CD4-positive, alpha-beta T cell treated with Interleukin-1 beta for 1 hour (primary cell): ENCODE data around the gene C1orf21.

Experiments used
- DNase-seq, 2 donors: peaks; one replicate each; pipeline ENCODE4 v3.0.0-alpha.2; 2020 to 2022

The C1orf21 gene

DNA sequence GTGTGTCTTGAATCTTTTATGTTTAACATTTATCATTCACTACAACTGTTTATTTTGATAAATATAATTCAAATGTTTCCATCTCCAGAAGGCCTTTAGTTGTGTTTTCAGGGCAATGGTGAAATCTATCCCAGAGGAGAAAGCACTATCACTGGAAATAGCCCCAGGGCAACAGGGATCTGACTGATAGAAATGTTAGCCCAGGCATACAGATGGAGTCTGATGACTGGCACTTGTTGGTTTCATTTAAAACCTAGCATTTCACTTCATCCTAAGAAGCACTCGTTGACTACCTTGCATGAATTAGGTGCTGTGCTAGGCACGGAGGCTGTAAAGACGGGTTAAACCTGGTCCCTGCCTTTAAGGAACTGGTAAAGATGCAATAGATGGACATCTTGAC lies 103.1 kb downstream of the C1orf21 start:
- DNase-seq, result no peak

DNA sequence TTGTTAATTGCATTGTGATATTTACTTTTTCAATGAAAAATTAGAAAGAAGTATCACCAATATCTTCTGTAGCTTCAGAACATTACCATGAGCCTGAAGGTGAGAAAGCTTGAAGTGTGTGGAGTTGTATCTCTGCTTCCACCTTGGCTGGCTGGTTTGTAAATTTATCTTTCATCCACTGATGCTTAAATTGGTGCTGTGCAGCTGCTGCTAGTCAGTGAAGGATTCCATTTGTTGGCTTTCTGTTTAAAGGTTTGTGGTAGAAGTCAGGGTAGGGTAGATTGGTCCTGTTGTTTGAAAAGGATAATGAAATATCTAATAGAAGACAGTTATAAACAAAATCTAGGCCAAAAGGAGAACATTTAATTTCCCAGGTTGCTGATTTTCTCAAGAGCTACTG lies 105.7 kb downstream of the C1orf21 start:
- no peak for DNase-seq

DNA sequence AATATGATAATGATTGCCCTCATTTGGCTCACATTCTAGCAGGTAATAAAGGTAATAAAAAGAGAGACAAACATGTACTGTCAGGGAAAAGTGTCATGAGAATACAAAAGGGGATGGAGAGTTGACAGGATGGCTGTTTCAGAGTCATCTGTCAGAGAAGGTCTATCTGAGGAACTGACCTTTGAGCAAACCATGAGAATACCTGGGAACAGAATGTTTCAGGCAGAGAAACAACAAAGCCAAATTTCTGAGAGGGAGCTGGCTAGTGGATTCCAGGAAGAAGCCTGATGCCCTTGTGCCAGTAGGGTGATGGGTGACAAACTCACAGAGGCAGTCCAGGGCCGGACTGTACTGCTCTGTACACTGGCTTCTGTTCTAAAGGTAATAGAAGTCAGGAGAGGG lies 107.2 kb downstream of the C1orf21 start:
- no peak for DNase-seq

DNA sequence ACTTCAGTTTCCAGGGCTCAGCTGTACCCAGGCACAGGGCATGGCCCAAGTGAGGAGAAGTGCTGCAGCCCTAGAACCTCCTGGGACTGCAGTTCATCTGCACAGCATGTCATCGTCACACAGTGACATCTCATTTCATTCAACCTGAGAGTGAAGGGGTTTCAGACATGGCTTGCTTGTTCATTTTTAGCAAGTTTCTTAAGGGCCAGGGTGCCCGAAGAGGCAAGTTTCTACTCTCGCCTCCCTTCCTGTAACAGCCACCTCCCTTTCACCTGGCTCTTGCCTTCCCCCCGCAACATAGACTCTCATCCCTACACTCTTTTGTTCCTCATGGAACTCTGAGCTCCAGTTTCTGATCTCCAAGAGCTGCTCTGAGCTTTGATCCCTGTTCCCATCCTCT lies 108.1 kb downstream of the C1orf21 start:
- no peak for DNase-seq

DNA sequence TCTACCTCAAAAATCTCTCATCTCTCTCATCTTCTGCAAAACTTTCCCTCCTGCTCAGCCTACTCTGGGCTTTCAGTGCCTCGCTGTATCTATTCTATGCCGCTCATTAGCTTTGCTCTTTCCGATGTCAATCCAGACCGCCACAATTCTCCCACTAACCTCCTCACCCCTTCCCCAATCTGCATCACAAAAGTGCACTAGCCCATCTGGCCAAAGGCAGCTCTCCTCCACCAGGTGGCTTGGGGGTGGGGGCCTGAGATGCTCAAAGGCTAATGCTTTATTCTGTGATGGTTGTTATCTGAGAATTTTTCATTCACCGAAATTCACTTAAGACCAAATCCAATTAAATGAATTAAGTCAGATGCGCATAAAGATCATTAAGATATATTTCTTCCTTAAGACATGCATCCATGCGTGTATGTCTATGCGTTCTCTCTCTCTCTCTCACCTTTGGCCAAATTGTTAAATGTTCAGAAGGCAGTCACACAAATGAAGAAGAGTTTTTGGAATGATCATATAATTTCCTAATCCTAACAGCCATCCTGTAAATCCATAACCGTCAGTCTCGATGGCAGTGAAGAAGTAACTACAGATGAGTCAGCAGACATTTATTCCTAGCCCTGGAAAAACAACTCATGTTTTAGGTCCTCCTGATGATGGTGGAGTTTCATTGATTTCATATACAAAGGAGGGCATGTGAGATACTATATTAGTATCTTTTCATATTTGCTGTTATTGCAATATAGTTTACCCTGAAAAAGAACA lies 111.3 kb downstream of the C1orf21 start:
- DNase-seq, result no peak

DNA sequence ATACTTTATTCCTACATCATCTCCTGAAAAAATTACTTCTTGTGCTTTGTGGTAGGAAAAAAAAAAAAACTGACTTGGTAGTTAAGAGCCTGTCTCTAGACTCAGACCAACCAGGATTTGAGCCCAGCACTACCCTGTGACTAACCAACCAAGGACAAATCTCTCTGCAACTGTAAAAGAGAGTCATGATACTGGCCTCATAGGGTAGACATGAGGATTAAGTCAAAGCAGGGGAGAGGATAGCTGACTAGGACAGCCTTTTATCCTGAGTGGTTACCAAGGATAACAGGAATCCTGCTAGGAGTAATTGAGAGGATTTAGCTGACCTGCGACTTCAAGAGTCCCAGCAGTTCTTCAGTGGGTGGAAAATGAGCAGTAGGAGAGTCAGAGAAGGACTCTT lies 112.8 kb downstream of the C1orf21 start:
- no peak for DNase-seq

DNA sequence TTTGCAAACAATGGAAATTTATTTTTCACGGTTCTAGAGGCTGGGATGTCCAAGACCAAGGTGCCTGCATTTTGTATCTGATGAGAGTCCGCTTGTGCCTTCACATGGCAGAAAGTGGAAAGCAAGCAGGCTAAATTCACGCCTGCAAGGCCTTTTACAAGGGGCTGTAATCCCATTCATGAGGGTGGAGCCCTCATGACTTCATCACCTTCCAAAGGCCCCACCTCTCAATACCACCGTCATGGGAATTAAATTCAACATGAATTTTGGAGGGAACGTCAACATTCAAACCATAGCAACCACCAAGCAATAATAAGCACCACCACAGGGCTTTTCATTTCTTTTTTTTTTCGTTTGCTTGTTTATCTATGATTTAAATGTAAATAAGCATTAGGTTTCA lies 115.3 kb downstream of the C1orf21 start:
- no peak for DNase-seq

DNA sequence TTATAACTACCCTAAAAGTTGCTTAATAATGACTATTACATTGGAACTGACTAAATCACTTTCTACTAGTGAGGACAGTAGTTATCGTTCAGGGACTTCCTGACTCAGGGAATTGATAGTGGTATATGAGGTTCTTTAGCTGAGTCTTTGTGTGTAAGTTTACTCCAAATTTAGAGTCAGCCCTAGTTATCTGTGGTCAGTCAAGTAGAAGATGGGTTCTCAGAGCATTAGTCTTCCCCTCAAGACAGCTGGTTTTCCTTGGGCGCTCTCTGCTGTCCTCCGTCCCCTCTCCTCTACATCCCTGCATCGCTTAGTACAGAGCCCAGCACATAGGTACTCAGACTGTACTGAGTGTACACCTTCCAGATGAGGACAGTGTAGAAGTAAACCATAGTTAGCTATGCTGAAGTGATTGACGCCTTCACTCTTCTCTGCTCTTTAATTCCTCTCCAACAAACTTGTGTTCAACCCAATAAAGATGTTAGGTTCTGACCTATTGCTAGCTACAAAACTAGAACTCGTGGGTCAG lies 116.5 kb downstream of the C1orf21 start:
- DNase-seq, result no peak

DNA sequence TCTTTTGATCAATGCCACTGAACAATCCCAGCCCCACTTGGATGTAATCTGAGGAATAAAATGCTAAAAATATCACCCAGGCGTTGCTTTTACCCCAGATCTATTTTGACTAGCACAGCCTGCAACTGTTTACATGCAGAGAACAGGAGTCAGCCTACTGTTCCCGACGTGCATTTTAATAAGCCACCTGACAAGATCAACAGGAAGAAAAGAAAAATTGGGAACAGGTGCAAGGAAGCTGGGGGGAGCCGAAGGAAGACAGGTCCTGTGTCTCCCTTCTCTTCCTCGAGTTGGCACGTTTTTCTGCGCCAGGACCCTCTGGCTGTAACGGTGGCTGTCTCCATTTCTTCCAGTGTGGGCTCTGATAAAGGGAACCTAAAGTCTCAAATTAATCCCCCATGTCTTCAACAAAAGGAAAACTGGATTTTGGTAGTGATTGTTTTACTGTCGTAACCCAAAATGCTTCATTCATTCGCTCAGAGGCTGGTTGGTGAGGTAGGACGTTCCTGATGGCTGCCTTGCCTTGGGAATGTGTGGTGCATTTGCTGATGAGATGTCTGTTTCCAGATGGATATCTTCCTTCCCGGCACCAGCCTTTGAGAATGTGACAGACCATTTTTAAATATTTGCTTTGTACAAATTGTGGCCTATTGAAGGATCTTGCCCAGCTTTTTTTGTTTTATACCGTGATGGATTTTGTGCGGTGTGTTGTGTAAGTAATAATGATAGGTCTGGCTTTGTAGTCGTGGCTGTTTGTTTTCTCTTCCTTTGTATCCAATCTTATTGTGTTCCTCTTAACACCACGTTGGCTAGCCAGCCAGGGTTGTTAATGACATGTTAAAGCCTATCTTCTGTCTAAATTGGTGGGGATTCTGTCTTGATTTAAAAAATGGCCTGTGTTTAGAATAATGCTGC lies 117.5 kb downstream of the C1orf21 start:
- DNase-seq, result no peak

DNA sequence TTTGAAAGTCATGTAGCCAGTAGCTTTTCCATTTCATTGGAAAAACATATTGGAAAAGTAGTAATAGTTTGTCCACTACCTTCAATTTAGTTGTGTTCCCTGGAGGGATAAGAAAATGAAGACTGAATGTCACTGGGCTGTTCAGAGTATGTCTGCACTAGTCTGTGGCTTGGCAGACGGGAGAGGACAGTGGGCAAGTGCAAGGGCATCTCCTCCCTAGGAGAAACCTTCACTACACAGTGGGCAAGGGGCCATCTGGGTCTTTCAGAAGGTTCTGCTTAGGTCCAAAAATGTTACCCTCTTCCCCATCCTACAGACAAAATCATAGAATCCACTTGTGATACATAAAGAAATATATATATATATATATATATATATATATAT lies 118.1 kb downstream of the C1orf21 start:
- DNase-seq, result no peak

DNA sequence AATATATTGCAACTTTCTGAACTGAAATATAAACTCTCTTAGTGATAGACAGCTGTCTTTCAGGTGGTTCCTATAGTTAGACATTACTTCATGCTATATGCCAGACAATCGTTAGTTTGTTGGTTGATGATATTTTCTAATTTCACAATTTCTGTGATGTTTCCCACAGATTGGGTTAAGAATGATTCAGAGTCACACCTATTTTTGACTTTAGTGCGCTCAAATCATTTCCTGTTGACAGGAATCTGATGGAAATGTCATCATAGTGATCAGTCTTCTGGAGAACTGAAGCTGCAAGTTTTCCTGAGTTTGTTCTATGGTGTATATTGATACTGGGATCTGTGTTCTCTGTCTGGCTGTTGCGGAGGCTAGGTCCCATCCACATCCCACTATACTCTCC lies 119.7 kb downstream of the C1orf21 start:
- no peak for DNase-seq

DNA sequence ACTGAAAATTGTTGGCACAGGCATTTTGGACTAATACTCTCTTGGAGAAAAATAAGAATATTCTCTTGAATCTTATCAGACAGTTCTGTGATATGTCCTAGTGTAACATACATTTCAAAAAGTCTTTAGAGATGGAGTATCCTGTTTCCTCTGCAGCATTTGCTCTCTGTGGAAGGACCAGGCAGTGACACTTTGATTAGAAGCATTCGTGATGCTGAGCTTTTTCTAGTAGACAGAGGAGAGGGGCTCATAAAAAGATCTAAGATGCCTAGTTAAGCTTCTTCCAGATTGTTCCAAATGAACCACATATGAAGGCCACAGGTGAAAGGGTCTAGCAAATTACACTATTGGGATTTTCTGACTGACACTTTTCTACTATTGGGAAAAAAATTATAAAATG lies 120.3 kb downstream of the C1orf21 start:
- DNase-seq, result no peak

DNA sequence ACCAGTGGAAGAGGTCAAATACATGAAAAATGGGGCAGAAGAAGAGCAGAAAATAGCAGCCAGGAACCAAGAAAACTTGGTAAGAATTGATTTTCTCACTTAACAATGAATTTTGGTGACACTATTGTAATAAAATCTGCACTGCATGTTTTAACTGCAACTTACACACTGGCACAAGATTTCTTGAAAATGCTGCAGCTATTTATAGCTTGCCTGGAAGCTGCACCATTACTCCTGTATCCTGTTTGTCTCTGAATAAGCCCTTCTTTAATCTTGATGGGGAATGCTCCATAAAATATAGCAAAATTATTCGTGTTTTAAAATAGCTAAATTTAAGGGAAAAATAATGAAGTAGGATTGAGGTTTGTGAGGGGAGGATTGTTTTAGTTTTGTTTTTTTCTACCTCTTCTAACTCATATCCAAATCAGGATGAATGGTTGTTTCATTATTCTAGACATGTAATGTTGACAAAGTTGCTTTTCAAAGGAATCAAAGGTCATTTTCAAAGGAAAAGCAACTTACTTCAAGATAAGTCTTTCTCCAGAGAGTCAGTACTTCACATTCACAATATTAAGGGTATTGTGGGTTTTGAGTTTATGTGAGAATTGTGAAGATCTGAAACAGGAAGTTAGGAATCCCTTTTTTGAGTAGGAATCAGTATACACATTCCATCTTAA lies 120.9 kb downstream of the C1orf21 start:
- DNase-seq, result no peak

DNA sequence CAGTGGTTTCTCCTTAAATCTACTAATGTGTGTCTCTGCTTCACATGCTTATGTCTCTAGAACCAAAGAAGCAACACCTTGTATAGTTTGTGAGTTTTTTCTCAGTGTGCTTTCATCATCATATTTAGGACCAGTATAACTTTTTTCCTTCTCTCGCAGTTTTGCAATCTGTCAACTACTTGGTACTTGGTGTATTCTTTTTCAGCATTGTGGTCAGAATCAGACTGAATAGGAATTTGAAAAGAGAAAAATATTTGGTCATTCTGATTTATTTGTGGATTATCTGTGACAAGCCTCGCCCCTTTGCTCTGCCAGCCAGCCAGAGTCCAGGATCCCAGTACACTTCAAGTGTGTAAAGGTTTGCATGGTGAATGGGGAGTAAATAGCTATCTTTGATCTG lies 122.3 kb downstream of the C1orf21 start:
- DNase-seq, result no peak

DNA sequence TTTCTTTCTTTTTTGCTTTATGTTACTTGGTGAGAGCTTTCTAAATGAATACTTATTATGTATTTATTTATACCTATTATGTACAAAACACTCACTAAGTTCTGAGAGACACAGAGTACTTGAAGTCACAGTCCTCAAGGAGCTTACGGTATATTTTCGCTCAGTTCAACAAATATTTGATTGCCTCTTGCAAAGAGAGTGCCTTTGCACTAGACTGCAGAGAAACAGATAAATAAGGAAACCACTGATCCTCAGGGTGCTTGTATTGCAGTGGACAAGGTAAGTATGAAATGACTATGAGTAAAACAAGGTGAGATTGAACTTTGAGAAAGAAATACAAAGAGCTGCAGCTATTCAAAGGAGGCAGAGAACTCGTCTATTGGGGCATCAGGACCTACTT lies 123.3 kb downstream of the C1orf21 start:
- no peak for DNase-seq

DNA sequence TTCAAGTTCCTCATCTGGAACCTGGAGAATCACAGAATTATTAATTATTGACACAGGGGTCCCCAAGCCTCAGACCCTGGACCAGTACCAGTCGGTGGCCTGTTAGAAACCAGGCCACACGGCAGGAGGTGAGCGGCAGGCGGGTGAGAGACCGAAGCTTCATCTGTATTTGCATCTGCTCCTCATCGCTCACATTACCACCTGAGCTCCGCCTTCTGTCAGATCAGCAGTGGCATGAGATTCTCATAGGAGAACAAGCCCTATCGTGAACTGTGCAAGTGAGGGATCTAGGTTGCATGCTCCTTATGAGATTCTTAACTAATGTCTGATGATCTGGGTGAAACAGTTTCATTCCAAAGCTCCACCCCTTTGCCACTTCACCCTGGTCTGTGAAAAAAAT lies 125.9 kb downstream of the C1orf21 start:
- no peak for DNase-seq

DNA sequence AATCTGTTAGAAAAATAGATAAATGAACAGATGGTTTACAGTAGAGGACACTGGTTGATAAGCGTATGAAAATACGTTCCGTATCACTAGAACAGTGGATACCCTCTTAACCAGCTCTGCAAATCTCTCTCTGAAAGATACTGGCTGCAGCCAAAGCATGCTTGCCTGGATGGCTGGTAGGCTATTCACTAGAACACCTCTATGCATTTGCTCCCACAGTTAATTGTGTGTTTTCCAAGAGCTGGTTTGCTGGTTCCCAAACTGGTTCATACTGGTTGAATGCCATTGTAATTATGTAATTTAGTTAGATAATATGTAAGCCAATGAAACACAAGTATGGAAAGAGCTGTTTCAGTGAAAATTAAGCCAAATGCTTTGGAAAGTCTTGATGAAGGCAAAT lies 126.6 kb downstream of the C1orf21 start:
- DNase-seq, result no peak

DNA sequence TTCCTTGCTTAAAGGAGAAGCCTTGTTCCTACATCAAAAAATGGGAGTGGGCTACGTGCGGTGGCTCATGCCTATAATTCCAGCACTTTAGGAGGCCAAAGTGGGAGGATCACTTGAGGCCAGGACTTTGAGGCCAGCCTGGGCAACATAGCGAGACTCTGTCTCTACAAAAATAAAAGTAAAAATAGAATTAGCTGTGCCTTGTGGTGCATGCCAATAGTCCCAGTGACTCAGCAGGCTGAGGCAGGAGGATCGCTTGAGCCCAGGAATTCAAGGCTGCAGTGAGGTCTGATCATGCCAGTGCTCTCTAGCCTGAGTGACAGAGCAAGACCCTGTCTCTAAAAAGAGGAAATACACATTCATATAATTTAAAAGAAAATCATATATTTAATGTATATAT lies 127.1 kb downstream of the C1orf21 start:
- no peak for DNase-seq

DNA sequence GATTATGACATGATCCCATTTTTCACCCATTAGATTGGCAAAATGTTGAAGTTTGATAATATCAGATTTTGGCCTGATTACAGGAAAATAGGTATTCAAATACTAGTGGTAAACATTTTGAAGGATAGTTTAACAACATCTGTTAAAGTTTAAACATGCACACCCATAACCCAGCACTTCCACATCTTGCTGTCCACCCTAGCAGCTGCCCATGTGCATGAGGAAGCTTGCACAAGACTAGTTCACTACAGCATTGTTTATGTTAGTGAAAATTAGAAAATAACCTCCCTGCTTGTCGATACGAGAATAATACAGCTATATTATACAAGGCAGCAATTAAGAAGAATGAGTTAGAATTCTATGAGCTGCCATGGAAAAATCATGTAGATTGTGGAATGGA lies 127.6 kb downstream of the C1orf21 start:
- DNase-seq, result no peak

DNA sequence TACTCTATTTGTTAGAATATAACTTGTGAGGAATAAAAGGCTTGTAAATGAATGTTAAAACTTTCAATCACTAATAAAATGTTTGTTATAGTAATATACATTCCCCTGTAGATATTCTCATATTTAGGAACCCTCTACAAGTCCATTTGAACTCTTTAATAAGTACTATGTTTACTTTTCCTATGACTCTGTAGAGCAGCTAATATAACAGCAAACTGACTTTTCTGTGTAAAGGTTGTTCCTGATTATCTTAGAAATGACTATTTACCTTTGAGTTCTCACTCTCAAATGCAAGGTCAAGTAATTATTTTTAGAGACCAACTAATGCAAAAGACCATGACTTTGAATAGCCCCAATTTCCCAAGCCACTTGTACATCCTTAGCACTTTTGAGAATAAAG lies 130.3 kb downstream of the C1orf21 start:
- no peak for DNase-seq

DNA sequence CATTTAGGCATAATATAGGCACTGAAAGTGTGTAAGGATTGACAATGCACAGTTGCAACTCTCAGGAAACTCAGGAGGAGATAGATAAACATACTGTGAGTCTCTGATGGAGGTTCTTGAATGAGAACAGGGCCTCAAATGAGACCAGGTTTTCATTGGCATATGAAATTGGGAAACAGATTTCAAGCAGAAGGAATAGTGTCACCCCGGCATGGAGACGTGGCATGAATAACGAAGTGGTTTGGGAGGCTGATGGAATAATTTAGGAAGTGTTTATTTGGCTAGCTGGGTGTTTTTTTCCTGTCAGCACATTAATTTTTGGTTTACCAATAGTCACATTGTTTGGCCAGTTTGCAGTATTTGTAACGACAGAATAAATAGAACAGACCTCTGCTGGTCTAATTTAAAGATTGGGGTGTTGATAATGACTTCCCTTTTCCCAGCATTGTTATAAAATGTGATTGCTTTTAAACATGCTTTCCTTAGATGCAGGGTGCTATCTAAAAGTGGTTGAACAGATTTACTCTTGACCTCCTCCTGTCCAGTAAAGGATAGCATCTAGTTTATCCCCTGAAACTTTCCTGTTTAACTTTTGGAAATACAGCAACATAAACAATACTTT lies 132.0 kb downstream of the C1orf21 start:
- no peak for DNase-seq

DNA sequence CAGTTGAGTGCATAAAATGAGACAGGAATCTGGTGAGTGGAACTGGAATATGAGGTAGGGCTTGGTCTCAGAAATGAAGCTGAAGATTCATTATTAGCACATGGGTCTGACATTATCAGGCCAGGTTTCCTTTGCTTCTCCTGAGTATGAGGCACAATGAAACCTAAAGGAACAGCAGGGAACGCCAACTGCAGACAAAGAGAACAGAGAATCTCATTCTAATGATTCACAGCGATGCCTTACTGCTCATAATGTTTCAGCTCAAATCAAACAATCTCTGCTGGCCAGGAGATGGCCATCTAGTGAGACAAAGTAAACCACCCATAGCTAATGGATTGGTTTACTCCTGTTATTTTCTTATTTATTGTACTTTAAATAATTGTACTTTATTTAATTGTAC lies 133.5 kb downstream of the C1orf21 start:
- DNase-seq, result no peak

DNA sequence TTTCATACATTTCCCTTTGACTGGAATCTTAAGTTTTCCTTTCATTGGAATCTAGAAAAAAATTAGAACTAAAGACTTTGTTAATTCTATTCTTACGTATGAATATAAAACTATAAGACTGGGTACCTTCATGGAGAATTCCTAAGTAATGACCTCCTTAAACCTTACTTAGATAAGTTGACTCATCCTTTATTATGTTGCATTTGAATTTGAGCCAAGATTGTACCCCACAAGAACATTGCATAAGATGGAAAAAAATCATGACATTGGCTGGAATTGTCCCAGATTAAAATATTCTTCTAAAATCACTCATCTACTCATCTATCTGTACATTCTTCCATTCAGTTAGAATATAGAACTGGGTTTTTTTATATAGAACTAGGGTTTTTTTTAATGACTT lies 137.4 kb downstream of the C1orf21 start:
- no peak for DNase-seq
